ENCODE measurements around the gene RBBP8NL. TPM values are rescaled to one million over a fixed set of nuclear protein-coding genes. Genes with fewer than 3 reads are reported as not detected.

RBBP8NL gene
- total RNA-seq, 1 donor from 2014 or later: not detected

GRCh38 chr20:62462976-62463592, 35.7 kb upstream of the RBBP8NL start:
- H3K4me1 ChIP-seq (ENCODE audit: control insufficient read depth in 3 of 3, insufficient read depth in 3 of 3, low read length in 3 of 3): peaks cover 0 to 6% (median 0%) of the 10 kb centered on the region in 3 donors
- H3K9ac ChIP-seq (ENCODE audit: low read depth in 1 of 3, low read length in 3 of 3): no peak overlapping the region
- no peaks in the 10 kb centered on the region for H3K9me3 ChIP-seq (ENCODE audit: control insufficient read depth in 3 of 3, low read length in 3 of 3)
- H3K27ac ChIP-seq (ENCODE audit: low read depth, low read length): no peak overlapping the region
- peaks cover 4 to 31% (median 21%) of the 10 kb centered on the region in 3 donors for H3K27me3 ChIP-seq (ENCODE audit: control insufficient read depth in 3 of 3, insufficient read depth in 3 of 3, low read length in 3 of 3)
- H3K4me3 ChIP-seq (ENCODE audit: low read length in 3 of 3): no peak overlapping the region
- H3K36me3 ChIP-seq (ENCODE audit: control insufficient read depth in 3 of 3, insufficient read depth in 3 of 3, low read length in 3 of 3): no peaks in the 10 kb centered on the region

GRCh38 chr20:62461834-62462233, 34.5 kb upstream of the RBBP8NL start:
- H3K4me3 ChIP-seq (ENCODE audit: low read length in 3 of 3): no peak overlapping the region
- no peaks in the 10 kb centered on the region for H3K9me3 ChIP-seq (ENCODE audit: control insufficient read depth in 3 of 3, low read length in 3 of 3)
- no peak overlapping the region for H3K27ac ChIP-seq (ENCODE audit: low read depth, low read length)
- H3K36me3 ChIP-seq (ENCODE audit: control insufficient read depth in 3 of 3, insufficient read depth in 3 of 3, low read length in 3 of 3): no peaks in the 10 kb centered on the region
- no peak overlapping the region for H3K9ac ChIP-seq (ENCODE audit: low read depth in 1 of 3, low read length in 3 of 3)
- H3K4me1 ChIP-seq (ENCODE audit: control insufficient read depth in 3 of 3, insufficient read depth in 3 of 3, low read length in 3 of 3): peaks cover 0 to 6% (median 0%) of the 10 kb centered on the region in 3 donors
- H3K27me3 ChIP-seq (ENCODE audit: control insufficient read depth in 3 of 3, insufficient read depth in 3 of 3, low read length in 3 of 3): peaks cover 9 to 37% (median 21%) of the 10 kb centered on the region in 3 donors

GRCh38 chr20:62461157-62461556, 33.8 kb upstream of the RBBP8NL start:
- no peaks in the 10 kb centered on the region for H3K36me3 ChIP-seq (ENCODE audit: control insufficient read depth in 3 of 3, insufficient read depth in 3 of 3, low read length in 3 of 3)
- no peak overlapping the region for H3K4me3 ChIP-seq (ENCODE audit: low read length in 3 of 3)
- no peak overlapping the region for H3K27ac ChIP-seq (ENCODE audit: low read depth, low read length)
- H3K9ac ChIP-seq (ENCODE audit: low read depth in 1 of 3, low read length in 3 of 3): no peak overlapping the region
- peaks cover 9 to 42% (median 26%) of the 10 kb centered on the region in 3 donors for H3K27me3 ChIP-seq (ENCODE audit: control insufficient read depth in 3 of 3, insufficient read depth in 3 of 3, low read length in 3 of 3)
- peaks cover 0 to 6% (median 0%) of the 10 kb centered on the region in 3 donors for H3K4me1 ChIP-seq (ENCODE audit: control insufficient read depth in 3 of 3, insufficient read depth in 3 of 3, low read length in 3 of 3)
- no peaks in the 10 kb centered on the region for H3K9me3 ChIP-seq (ENCODE audit: control insufficient read depth in 3 of 3, low read length in 3 of 3)

GRCh38 chr20:62460678-62461077, 33.3 kb upstream of the RBBP8NL start:
- no peak overlapping the region for H3K9ac ChIP-seq (ENCODE audit: low read depth in 1 of 3, low read length in 3 of 3)
- H3K4me1 ChIP-seq (ENCODE audit: control insufficient read depth in 3 of 3, insufficient read depth in 3 of 3, low read length in 3 of 3): peaks cover 0 to 6% (median 0%) of the 10 kb centered on the region in 3 donors
- no peak overlapping the region for H3K4me3 ChIP-seq (ENCODE audit: low read length in 3 of 3)
- no peak overlapping the region for H3K27ac ChIP-seq (ENCODE audit: low read depth, low read length)
- H3K36me3 ChIP-seq (ENCODE audit: control insufficient read depth in 3 of 3, insufficient read depth in 3 of 3, low read length in 3 of 3): no peaks in the 10 kb centered on the region
- no peaks in the 10 kb centered on the region for H3K9me3 ChIP-seq (ENCODE audit: control insufficient read depth in 3 of 3, low read length in 3 of 3)
- peaks cover 9 to 43% (median 29%) of the 10 kb centered on the region in 3 donors for H3K27me3 ChIP-seq (ENCODE audit: control insufficient read depth in 3 of 3, insufficient read depth in 3 of 3, low read length in 3 of 3)

DNA sequence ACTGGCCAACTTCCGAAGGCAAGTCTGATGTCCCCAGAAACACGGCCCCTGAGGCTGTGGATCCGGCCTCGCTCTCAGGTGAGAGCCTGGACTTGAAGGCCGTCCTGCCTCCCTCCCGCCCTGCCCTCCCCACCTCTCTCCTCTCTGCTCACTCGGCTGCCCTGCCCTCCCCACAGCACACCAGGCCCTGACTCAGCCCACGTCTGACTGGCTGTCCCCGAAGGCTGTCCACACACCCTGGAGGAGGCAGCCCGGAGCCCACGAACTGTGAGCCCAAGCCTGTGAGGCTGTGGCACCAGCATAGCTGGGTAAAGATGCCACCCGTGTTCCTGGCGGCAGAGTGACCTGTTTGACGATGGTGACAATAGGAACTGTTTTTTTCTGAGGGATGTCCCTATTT, 32.1 kb upstream of the RBBP8NL start:
- peaks cover 9 to 47% (median 34%) of the 10 kb centered on the region in 3 donors for H3K27me3 ChIP-seq (ENCODE audit: control insufficient read depth in 3 of 3, insufficient read depth in 3 of 3, low read length in 3 of 3)
- no peak overlapping the region for H3K27ac ChIP-seq (ENCODE audit: low read depth, low read length)
- no peak overlapping the region for H3K4me3 ChIP-seq (ENCODE audit: low read length in 3 of 3)
- H3K4me1 ChIP-seq (ENCODE audit: control insufficient read depth in 3 of 3, insufficient read depth in 3 of 3, low read length in 3 of 3): peaks cover 0 to 6% (median 0%) of the 10 kb centered on the region in 3 donors
- H3K9ac ChIP-seq (ENCODE audit: low read depth in 1 of 3, low read length in 3 of 3): no peak overlapping the region
- H3K9me3 ChIP-seq (ENCODE audit: control insufficient read depth in 3 of 3, low read length in 3 of 3): no peaks in the 10 kb centered on the region
- H3K36me3 ChIP-seq (ENCODE audit: control insufficient read depth in 3 of 3, insufficient read depth in 3 of 3, low read length in 3 of 3): no peaks in the 10 kb centered on the region

DNA sequence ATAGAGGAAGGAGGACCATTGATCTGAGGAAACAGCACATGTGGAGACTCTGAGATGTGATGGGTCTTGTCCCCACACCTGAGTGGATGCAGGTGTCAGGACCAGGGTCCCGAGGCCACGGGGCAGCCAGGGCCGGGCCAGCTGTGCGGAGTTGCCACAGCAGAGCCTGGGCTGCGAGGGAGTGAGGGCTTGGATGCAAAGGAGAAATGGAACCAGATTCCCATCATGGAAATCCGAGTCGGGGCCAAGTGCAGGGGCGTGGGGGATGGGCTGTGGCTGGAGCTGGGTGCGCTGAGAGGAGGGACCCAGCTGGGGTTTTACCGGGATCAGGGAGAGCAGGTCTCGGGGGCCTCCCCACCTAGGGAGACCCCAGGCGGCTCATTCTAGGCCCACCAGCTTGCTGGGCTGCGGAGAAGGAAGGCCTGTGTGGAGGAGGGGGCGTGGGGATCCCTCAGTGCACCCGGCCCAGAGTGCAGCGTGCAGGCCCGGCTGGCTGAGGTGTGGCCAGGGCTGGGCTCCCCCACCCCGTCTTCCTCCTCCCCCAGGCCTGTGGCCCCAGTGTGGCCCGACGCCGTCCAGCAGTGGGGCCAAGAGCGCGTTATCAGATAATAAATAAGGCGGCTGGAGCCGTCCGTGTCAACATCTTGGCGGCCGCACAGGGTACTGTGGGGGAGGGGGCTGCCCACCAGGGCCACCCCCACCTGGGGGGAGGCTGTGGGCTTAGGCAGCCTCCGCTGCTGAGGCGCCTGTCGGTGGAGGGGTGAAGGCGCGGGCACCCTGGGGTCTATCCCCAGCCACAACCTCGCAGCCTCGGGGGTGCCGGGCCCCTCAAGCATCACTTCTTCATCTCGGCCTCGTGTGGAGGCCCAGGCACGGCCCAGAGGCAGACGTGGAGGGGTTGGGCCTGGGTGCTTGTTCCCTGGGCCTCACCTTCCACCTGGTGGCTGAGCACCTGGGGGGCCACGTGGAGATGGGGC, 31.2 kb upstream of the RBBP8NL start:
- peaks cover 9 to 51% (median 40%) of the 10 kb centered on the region in 3 donors for H3K27me3 ChIP-seq (ENCODE audit: control insufficient read depth in 3 of 3, insufficient read depth in 3 of 3, low read length in 3 of 3)
- peaks cover 0 to 6% (median 0%) of the 10 kb centered on the region in 3 donors for H3K4me1 ChIP-seq (ENCODE audit: control insufficient read depth in 3 of 3, insufficient read depth in 3 of 3, low read length in 3 of 3)

GRCh38 chr20:62457831-62458230, 30.5 kb upstream of the RBBP8NL start:
- H3K27ac ChIP-seq (ENCODE audit: low read depth, low read length): no peak overlapping the region
- H3K27me3 ChIP-seq (ENCODE audit: control insufficient read depth in 3 of 3, insufficient read depth in 3 of 3, low read length in 3 of 3): peaks cover 9 to 59% (median 40%) of the 10 kb centered on the region in 3 donors
- H3K9ac ChIP-seq (ENCODE audit: low read depth in 1 of 3, low read length in 3 of 3): no peak overlapping the region
- H3K9me3 ChIP-seq (ENCODE audit: control insufficient read depth in 3 of 3, low read length in 3 of 3): no peaks in the 10 kb centered on the region
- no peaks in the 10 kb centered on the region for H3K36me3 ChIP-seq (ENCODE audit: control insufficient read depth in 3 of 3, insufficient read depth in 3 of 3, low read length in 3 of 3)
- no peak overlapping the region for H3K4me3 ChIP-seq (ENCODE audit: low read length in 3 of 3)
- H3K4me1 ChIP-seq (ENCODE audit: control insufficient read depth in 3 of 3, insufficient read depth in 3 of 3, low read length in 3 of 3): peaks cover 0 to 6% (median 0%) of the 10 kb centered on the region in 3 donors

More for the DNA sequence above, 31.2 kb upstream of the RBBP8NL start:
- Histone ChIP-seq H3K9ac (ENCODE audit: low read depth in 1 of 3, low read length in 3 of 3) (no peak overlapping the region), H3K36me3 (ENCODE audit: control insufficient read depth in 3 of 3, insufficient read depth in 3 of 3, low read length in 3 of 3) (no peaks in the 10 kb centered on the region), H3K9me3 (ENCODE audit: control insufficient read depth in 3 of 3, low read length in 3 of 3) (no peaks in the 10 kb centered on the region), H3K4me3 (ENCODE audit: low read length in 3 of 3) (no peak overlapping the region), H3K27ac (ENCODE audit: low read depth, low read length) (no peak overlapping the region)

- Histone ChIP-seq H3K9ac (ENCODE audit: low read depth in 1 of 3, low read length in 3 of 3) (no peak overlapping the region), H3K4me1 (ENCODE audit: control insufficient read depth in 3 of 3, insufficient read depth in 3 of 3, low read length in 3 of 3) (peaks cover 0 to 6% (median 0%) of the 10 kb centered on the region in 3 donors), H3K9me3 (ENCODE audit: control insufficient read depth in 3 of 3, low read length in 3 of 3) (no peaks in the 10 kb centered on the region), H3K4me3 (ENCODE audit: low read length in 3 of 3) (no peak overlapping the region), H3K27ac (ENCODE audit: low read depth, low read length) (no peak overlapping the region), H3K27me3 (ENCODE audit: control insufficient read depth in 3 of 3, insufficient read depth in 3 of 3, low read length in 3 of 3) (peaks cover 9 to 66% (median 45%) of the 10 kb centered on the region in 3 donors), H3K36me3 (ENCODE audit: control insufficient read depth in 3 of 3, insufficient read depth in 3 of 3, low read length in 3 of 3) (no peaks in the 10 kb centered on the region)
Observed at GRCh38 chr20:62457098-62457497, 29.8 kb upstream of the RBBP8NL start.

- H3K27me3 ChIP-seq (ENCODE audit: control insufficient read depth in 3 of 3, insufficient read depth in 3 of 3, low read length in 3 of 3): peaks cover 11 to 71% (median 48%) of the 10 kb centered on the region in 3 donors
- H3K4me1 ChIP-seq (ENCODE audit: control insufficient read depth in 3 of 3, insufficient read depth in 3 of 3, low read length in 3 of 3): no peaks in the 10 kb centered on the region
- H3K36me3 ChIP-seq (ENCODE audit: control insufficient read depth in 3 of 3, insufficient read depth in 3 of 3, low read length in 3 of 3): no peaks in the 10 kb centered on the region
- no peaks in the 10 kb centered on the region for H3K9me3 ChIP-seq (ENCODE audit: control insufficient read depth in 3 of 3, low read length in 3 of 3)
- H3K27ac ChIP-seq (ENCODE audit: low read depth, low read length): no peak overlapping the region
- no peak overlapping the region for H3K9ac ChIP-seq (ENCODE audit: low read depth in 1 of 3, low read length in 3 of 3)
- no peak overlapping the region for H3K4me3 ChIP-seq (ENCODE audit: low read length in 3 of 3)
Observed at GRCh38 chr20:62455929-62456328, 28.6 kb upstream of the RBBP8NL start.
